Measurements from ENCODE around the gene NDST3.
"Not testable (repeated sequence)": the region's sequence is repeated elsewhere in the genome, so short reads cannot be mapped to it uniquely, and the experiment has no call there.

NDST3 gene

DNA sequence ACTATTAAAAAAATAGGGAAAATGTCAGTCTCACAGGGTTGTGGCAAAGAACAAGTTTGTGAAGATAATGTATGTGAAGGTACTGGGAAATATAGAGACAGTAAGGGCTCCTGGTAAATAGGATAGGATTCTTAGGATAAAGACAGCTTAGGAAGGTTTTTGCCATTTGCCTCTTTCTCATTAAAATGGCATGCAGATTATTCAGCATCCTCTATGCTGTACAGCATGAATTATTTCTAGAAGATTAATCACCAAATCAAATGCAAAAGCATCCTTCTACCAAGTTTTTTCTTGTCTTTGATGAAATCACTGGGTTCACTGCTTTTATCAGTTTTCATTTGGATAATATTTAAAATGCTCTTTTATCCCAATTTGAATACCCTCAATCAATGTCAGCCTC is 142.8 kb downstream of the NDST3 start:
- no peak for DNase-seq (ENCODE audit: low spot score)

DNA sequence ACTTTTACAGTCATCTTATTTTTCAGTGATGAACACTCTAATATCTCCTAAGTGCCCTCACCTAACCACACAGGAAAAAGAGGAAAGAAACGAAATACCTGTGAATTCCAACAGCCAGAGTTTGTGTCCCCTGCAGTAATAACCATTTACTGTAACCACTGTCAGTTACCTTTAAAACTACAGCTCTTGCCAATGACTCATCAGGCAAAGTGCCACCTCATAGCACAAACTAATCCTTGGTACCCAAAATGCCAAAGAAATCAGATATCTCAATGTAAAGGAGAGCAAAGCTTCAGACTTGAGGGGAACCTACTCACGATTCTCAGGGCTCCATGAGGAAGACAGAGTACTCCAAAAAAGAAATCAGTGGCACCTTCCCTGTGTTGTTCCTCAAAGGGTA is 146.5 kb downstream of the NDST3 start:
- no peak for DNase-seq (ENCODE audit: low spot score)

DNA sequence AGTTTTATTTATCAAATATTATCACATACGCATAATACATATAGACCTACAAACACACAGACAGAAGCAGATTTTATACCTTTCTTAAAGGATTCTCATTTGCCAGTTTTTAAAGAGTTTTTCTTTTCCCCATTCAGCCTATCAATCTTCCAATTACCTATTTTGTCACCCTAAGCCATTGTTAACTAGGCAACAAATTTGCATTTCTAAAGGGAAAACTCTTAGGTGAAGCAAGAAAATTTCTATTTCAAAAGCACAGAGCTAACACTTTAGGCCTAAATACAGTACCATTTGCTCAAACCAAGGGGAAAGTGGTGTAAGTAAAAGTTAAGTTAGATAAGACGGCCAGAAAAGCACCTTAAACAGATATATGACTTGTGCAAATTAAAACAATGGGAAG is 156.6 kb downstream of the NDST3 start:
- DNase-seq (ENCODE audit: low spot score) = no peak

DNA sequence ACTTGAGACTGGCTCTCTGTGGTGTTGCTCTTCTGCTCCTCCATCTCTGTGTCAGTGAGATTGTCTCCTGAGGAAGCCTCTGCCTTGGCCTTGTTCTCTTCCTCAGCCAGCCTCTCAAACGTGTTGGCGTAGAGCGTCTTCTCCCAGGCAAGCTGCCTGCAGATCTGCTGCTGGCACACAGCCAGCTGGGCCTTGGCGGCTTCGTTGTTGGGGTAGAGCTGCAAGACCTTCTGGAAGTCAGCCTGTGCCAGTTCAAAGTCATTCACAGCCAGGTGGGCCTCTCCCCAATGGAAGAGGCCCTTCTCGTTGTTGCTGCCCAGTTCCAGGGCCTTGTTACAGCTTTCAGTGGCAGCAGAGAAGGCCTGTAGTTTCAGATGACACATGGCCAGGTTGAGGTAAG is 159.1 kb downstream of the NDST3 start:
- DNase-seq (ENCODE audit: low spot score) = no peak

DNA sequence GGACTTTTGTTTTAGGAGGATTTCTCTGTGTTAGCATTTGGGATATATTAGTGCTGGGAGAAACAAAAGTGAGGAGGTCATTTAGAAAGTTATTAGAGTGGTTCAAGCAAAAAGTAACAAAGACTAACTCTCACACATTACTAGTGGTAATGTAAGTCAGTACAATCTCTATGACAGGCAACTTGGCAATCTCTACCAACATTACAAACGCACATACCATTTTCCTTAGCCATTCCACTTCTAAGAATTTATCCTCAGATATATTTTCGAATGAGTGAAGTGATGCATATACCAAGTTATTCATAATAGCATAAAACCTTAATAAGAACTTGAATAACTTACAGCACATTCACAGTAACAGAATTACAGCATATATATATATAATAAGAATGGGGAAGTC is 172.3 kb downstream of the NDST3 start:
- no peak for DNase-seq (ENCODE audit: low spot score)

DNA sequence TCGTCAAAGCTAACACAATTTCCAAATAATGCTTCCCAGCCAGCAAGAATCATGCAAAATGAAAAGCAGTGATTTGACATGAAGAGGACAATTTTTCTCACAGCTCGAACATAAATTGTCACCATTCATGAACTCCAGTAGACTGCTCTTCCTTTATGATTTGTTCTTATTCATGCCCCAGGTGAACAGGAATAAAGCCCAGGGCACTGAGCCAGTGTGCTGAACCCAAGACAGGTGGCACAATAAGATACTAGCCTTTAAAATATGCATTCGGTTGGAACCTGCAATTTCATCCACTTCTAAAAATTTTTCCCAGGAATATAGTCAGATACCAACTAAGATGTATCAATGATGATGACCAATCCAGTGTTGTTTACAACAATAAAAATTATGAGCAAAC is 178.8 kb downstream of the NDST3 start:
- DNase-seq (ENCODE audit: low spot score) = no peak

DNA sequence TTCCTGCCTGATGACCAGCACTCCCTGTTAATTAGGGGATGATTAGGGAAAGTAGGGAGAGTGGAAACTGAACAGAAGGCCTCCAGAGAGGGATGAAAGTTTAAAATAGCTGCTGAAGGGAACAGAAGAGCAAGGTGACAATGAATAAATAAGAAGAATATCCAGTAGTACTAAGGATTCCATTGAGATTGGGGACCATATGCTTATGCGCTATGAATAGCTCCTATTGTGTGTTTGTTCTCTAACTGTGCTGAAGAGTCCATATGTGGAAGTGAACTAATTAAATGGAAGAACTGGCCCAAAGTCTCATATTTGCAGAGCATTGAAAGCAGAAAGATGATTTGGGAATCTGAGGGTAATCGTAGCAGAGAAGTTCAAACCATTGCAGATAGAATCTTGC is 181.5 kb downstream of the NDST3 start:
- DNase-seq (ENCODE audit: low spot score) = no peak

DNA sequence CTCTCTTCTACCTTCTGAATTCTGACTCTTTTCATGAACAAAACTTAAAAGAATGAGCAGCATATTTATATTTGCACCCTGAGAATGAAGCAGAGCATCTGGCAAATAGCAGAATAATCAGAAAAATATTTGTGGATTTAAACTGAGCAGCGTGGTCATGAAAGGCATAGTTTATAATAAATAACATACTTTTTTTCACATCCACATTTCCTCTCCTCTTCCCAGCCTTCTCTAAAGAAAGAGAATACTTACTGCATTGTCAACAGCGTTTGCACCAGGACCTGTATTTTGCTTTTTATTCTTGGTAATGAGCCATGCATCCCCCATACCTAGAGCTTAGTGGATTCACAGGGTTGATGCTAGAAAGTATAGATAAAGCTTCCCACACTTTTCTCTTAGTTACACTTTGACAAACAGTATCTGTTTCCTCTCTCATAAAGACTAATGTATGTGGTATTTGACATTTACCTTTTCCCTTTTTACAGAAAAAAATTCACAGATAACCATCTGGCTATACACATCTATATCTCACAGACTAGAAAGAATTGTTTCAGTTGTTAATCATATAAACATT is 187.0 kb downstream of the NDST3 start:
- DNase-seq (ENCODE audit: low spot score) = no peak

DNA sequence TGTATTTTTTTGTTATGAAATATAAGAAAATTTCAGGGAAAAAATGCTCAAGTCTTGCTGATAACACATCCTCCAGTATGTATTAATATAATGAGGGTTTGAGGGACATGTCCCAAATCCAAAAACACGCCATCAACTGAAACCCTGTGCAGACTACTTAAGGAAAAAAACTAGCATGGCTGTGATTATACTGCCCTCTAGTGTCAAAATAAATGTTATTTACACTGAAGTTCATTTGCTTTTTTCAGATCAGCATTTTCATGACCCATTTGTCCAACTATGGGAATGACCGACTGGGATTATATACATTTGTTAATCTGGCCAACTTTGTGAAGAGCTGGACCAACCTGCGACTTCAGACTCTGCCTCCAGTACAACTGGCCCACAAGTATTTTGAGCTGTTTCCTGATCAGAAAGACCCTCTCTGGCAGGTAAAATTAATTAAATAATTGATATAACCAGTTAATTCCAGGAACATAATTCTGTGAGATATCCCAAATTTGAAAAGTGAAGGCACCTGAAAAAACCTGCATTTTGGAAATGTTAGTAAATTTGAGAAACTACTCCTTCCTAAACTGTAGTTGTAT is 190.1 kb downstream of the NDST3 start:
- DNase-seq (ENCODE audit: low spot score) = peak; percentile 75

DNA sequence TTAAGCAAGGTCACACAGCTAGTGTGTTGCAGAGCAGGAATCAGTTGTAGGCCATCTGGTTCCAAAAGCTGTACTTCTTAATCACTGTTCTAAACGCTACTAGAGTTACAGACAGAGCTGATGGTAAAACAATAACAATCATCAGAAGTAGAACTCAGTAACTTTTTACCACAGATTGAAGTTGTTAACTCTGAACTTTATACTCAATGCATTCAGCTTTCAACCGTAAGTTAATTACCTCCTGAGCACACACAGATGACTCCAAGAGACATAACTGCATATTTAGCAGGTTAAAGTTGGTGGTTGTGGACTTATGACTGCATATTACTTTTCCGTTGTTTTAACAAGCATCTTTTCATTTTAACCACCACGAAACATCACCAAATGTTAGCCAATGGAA is 191.2 kb downstream of the NDST3 start:
- no peak for DNase-seq (ENCODE audit: low spot score)

DNA sequence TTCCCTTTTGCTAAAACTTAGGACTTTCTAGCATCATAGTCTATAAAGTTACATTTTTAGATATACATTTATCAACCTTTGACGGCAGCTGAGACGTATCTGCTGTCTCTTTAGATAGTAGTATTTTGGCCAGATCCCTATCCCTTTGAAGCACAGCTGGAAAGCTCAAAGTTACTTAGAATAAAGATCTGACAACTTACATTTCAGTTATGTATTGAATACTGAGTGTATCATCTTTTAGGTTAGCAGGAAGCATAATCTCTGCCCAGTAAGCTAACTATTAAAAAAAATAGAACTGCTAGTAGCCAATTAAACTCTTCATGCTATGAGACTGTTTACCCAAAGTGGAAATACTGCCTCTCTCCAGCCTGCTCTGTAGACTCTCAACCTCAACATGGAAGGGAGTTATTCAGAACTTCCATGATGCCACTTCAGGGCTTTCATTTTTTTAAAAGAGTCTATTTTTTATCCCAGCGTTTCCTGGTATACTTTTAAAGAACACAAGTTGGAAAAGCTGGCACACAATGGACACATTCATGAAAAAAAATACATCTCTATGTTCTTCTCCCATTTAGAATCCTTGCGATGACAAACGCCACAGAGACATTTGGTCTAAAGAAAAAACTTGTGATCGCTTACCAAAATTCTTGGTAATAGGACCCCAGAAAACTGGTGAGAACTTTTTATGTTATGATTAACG is 192.2 kb downstream of the NDST3 start:
- no peak for DNase-seq (ENCODE audit: low spot score)

DNA sequence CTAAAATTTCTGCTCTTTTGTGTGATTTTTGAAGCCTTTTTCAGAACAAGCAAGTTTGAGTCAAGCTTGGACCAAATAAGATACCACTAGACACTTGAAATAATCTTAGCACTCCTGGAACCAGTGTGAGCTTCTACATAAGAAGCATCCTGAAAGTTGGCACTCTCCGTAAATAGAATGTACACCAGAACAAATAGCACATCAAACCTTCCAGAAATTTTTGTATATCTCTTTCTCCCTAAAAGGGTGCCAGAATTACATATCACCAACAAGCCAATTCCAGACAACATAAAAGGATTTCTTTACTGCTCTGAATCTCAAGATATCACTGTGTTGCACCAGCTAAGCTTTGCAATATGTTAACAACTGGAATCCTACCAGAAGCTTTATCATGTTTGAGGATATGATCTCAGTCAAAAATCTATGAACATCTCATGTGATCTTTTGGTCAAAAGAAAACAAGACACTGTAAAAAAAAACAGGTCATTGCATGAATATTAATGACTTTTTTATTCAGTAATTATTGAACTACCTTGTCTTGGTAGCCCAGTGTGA is 201.4 kb downstream of the NDST3 start:
- DNase-seq (ENCODE audit: low spot score) = no peak

DNA sequence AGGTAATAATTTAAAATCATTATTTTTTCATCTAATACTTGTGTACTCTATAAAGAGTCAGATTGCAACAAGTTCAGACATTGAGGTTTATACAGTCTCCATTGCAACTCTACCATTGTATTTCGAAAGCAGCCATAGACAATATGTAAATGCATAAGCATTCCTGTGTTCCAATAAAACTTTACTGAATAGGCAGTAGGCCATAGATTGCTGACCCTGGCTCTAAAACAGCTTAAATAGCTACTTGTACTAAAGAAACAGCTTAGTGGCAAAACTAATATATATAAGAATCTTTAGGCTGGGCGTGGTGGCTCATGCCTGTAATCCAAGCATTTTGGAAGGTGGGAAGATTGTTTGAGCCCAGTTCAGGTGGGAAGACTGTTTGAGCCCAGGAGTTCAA is 203.2 kb downstream of the NDST3 start:
- no peak for DNase-seq (ENCODE audit: low spot score)

DNA sequence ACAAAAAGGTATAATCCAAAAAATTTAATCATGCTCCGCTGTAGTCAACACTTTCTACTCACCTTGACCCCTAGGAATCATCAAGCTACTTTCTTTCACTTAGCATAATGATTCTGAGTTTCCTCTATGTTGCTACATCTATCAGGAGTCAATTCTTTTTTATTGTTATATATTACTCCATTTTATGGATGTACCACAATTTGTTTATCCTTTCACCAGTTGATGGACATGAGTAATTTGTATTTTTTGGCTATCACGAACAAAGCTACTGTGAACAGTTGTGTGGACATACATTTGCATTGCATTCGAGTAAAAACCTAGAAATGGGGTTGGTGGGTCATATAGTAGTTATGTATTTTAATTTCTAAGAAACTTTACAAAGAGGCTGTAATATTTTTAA is 215.6 kb downstream of the NDST3 start:
- DNase-seq (ENCODE audit: low spot score) = no peak

DNA sequence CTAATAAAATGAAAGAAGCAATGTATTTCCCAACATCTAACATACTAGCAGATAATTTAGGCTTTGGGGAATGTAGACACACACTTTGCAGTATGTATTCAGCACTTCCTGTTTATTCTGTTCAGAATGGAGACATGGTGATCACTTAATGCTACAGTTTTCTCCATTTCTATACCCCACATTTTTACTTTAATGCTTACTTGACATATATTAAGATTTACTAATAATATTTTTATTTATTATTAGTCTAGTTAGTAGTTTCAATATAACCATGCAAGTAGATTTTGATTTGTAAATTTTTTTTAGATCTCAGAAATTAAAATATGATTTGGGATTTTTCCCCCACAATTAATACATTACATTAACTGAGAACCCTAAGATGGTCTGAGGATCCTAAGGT is 220.1 kb downstream of the NDST3 start:
- DNase-seq (ENCODE audit: low spot score) = no peak

DNA sequence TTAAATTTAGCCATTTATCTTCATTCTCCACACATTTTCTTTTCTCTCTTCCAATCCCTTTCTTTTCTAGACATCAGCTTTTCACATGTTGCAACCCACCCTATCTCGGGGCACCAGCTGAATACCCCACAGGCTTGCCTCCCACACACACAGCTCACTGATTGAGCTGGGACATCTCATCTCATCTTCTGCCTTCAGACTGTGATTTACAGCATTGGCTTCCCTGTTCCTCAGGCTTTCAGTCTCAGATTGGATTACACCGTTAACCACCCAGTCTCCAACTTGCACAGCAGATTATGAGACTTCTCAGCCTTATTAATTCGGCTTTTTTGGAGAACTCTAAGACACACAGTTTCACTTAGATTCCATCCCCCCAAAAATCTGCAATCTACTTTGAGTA is 224.8 kb downstream of the NDST3 start:
- DNase-seq (ENCODE audit: low spot score) = no peak

DNA sequence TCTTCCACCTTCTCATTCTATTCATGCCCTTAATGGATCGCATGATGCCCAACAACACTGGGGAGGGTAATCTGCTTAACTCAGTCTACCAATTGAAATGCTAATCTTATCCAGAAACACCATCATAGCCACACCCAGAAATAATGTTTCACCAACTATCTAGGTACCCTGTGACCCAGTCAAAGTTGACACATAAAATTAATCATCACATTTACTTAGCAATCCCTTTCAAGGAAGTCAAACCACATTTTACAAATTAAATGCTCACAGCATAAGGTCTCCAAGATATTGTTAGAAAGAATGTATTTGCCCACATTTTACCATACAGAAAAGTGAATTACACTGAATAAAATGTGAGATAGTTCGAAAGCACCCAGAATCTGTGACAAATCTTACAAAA is 226.0 kb downstream of the NDST3 start:
- DNase-seq (ENCODE audit: low spot score) = no peak

DNA sequence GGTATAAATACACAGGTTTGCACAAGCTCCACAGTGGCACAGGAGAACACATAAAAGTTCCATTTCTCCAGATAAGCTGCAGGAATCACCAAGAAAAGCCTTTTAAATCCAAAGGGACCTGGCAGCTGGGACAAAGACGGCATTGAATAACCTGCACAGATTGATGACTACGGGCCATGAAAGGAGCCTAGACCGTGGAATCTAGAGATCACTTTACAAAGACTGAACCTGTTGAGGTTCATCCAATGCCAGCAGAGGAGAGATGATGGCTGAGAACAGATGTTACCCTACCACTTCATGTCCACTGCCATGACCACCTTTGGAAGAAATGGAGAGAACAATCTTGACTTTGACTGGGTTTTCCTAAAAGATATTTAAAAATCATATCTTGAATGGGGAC is 229.8 kb downstream of the NDST3 start:
- DNase-seq (ENCODE audit: low spot score) = no peak

DNA sequence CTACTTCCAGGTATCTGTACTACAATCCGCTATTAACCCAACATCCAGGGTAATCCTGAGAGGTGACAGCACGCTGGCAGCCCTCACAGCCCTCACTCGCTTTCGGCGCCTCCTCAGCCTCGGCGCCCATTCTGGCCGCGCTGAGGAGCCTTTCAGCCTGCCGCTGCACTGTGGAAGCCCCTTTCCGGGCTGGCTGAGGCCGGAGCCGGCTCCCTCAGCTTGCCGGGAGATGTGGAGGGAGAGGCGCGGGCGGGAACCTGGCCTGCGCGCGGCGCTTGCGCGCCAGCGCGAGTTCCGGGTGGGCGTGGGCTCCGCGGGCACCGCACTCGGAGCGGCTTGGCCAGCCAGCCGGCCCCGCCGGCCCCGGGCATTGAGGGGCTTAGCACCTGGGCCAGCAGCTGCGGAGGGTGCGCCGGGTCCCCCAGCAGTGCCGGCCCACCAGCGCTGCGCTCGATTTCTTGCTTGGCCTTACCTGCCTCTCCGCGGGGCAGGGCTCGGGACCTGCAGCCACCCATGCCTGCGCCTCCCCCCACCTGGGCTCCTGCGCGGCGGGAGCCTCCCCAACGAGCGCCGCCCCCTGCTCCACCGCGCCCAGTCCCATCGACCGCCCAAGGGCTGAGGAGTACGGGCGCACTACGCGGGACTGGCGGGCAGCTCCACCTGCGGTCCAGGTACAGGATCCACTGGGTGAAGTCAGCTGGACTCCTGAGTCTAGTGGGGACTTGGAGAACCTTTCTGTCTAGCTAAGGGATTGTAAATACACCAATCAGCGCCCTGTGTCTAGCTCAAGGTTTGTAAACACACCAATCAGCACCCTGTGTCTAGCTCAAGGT is 231.2 kb downstream of the NDST3 start:
- DNase-seq (ENCODE audit: low spot score) = no peak

DNA sequence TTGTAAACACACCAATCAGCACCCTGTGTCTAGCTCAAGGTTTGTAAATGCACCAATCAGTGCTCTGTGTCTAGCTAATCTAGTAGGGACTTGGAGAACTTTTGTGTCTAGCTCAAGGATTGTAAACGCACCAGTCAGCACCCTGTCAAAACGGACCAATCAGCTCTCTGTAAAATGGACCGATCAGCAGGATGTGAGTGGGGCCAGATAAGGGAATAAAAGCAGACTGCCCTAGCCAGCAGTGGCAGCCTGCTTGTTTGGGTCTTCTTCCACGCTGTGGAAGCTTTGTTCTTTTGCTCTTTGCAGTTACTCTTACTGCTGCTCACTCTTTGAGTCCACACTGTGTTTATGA is 231.8 kb downstream of the NDST3 start:
- not testable (repeated sequence) for DNase-seq (ENCODE audit: low spot score)

DNA sequence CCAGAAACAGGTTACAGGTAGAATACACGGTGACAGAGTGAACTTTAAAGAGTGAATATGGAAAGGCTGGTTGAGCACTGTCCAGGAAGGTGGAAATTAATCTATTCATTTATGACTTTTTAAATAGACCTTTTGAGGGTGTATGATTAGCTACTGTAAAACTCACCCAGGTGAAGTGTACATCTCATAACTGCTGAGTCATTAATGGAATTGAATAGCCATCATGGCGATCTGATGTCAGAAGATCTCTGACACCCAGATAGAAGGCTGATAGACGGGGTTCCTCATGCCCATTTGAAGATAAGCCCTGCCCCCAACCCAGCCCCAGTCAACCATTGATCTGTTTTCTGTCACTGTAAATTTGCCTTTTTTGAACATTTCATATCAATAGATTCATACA is 234.5 kb downstream of the NDST3 start:
- DNase-seq (ENCODE audit: low spot score) = no peak

DNA sequence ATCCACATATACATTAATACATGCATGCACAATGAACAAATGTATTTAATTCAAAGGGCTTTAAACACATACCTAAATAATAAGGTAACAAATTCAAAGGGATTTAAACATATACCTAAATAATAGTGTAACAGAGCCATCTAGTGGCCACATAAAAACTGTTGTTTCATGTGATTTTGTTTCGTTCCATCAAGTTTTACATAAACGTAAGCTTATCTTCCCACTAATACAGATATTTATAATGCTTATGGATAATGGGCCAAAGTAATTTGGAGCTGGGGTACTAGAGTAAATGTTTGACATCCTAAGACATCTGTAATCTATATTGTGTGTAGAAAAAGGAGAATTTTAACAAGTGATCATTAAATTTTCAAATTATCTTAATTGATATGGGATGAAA is 236.2 kb downstream of the NDST3 start:
- DNase-seq (ENCODE audit: low spot score) = peak; percentile 45

DNA sequence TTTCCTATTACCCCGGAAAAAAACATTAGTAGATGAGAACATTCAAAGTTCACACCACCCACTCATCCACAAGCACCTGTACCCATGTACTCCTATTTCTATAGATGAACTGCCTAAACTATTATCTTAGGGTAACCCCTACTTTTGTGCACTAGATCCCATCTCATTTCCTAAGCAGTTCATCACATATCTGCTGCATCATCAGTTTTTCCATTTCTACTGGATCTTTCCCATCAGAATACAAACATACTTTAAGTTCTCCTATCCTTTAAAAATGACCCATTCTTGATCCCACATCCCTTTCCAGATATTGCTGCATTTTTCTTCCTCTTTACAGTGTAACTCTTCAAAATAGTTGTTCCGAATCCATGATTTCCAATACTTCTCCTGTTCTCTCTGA is 237.5 kb downstream of the NDST3 start:
- no peak for DNase-seq (ENCODE audit: low spot score)
